DND-41 (cell line): Measurements from ENCODE around the gene GPER1.

Source experiments
- ATAC-seq: fragments of 200-7000 bp; cut with Tn5 transposase; 3 replicates; pipeline ENCODE4 v1.9.1; 2021; ENCODE audit warnings: low read depth; ENCODE audit not compliant: insufficient read depth
- DNase-seq: peaks from one replicate; pipeline ENCODE4 v3.0.0-alpha.2; 2020
- H2AFZ ChIP-seq: 2 replicates; pipeline ENCODE4 v1.6.0; 2012; ENCODE audit warnings: low read depth, low read length
- H3K27ac ChIP-seq: 2 replicates; pipeline ENCODE4 v1.5.1; 2012; ENCODE audit warnings: low read length, inconsistent platforms
- H3K27me3 ChIP-seq: fragments of 200-600 bp; sonication (generic); 2 replicates; pipeline ENCODE4 v1.6.0; 2012; ENCODE audit warnings: low read length, mild to moderate bottlenecking, inconsistent platforms; ENCODE audit not compliant: insufficient read depth, poor library complexity
- H3K36me3 ChIP-seq: 2 replicates; pipeline ENCODE4 v1.5.1; 2012; ENCODE audit warnings: low read length, inconsistent platforms; ENCODE audit not compliant: insufficient read depth
- H3K4me1 ChIP-seq: 2 replicates; pipeline ENCODE4 v1.5.1; 2012; ENCODE audit warnings: mild to moderate bottlenecking, low read length; ENCODE audit not compliant: insufficient read depth
- H3K4me2 ChIP-seq: 2 replicates; pipeline ENCODE4 v1.6.0; 2012; ENCODE audit warnings: mild to moderate bottlenecking, moderate library complexity, low read length, inconsistent platforms; ENCODE audit not compliant: insufficient read depth
- H3K4me3 ChIP-seq, 2 experiments: fragments of 200-600 bp in 1 of 2; shearing (Covaris generic) in 1 of 2; 2 replicates each; pipeline ENCODE4 v1.5.1; 2012 to 2016; ENCODE audit warnings: inconsistent platforms in 2 of 2, low read length in 2 of 2, mild to moderate bottlenecking in 2 of 2, low read depth in 1 of 2, moderate library complexity in 1 of 2
- H3K79me2 ChIP-seq: 2 replicates; pipeline ENCODE4 v1.6.0; 2012; ENCODE audit warnings: low read length, inconsistent platforms; ENCODE audit not compliant: insufficient read depth
- H3K9ac ChIP-seq: 2 replicates; pipeline ENCODE4 v1.6.0; 2012; ENCODE audit warnings: low read depth, mild to moderate bottlenecking, inconsistent platforms, low read length, moderate library complexity
- H3K9me3 ChIP-seq: 2 replicates; pipeline ENCODE4 v1.5.1; 2012; ENCODE audit warnings: low read length, moderate library complexity, mild to moderate bottlenecking, inconsistent platforms; ENCODE audit not compliant: insufficient read depth, severe bottlenecking
- H4K20me1 ChIP-seq: 2 replicates; pipeline ENCODE4 v1.6.0; 2012; ENCODE audit warnings: low read length; ENCODE audit not compliant: insufficient read depth
- EZH2 ChIP-seq: IDR thresholded peaks from 3 replicates; pipeline ENCODE4 v1.6.1; 2012; ENCODE audit warnings: borderline replicate concordance, low read depth, mild to moderate bottlenecking, moderate library complexity, low read length, inconsistent platforms; ENCODE audit not compliant: severe bottlenecking
- TF ChIP-seq, protein P1 (sequence below): IDR thresholded peaks from 2 replicates; pipeline ENCODE4 v1.5.1; 2012; ENCODE audit warnings: borderline replicate concordance, low read length, moderate library complexity, mild to moderate bottlenecking; ENCODE audit not compliant: poor library complexity, severe bottlenecking; ENCODE audit errors: extremely low read depth

Gene GPER1

DNA sequence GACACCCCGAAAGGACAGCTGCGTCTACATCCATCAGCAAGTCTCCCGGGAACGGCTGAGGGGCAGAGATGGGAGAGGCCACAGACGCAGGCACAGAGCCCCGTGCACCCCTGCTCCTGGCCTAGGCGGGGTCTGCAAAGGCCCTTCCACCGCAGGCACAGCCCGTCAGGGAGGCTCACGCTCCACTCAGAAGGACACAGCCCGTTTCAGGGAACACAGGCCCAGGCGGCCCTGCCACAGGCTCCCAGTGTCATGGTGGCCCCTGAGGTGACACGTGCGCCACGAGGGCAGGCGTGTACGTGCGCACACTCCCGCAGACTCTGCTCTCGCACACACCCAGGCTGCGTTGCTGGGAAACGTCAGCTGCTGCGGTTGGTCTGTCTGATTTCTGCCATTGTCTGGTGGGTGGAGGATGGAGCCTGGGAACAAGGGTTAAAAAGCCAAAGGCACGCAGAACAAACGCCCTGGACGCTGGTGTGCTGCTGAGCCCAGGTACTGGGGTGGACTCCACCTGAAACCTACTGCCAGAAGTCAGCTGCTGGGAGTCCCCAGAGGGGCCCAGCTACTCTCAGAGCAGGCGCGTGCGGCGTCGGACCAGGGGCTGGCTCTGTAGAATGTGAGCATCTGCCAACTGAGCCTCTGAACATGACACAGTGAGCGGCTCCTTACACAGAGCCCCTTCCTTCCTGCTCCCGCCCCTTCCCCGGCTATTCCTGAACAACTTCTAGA, 13.1 kb downstream of the GPER1 start:
- no peak for DNase-seq
- Histone ChIP-seq H2AFZ (no peak overlapping the region), H3K79me2 (peaks cover 15% of the 10 kb centered on the region), H3K4me2 (no peak overlapping the region), H3K9ac (no peak overlapping the region), H3K4me1 (no peaks in the 10 kb centered on the region; the same call in 1 of the 2 replicates), H3K36me3 (peaks cover 2% of the 10 kb centered on the region; the same call in 1 of the 2 replicates), H3K9me3 (no peaks in the 10 kb centered on the region), H3K27ac (no peak overlapping the region), H3K27me3 (no peaks in the 10 kb centered on the region), H4K20me1 (peaks cover 47% of the 10 kb centered on the region), H3K4me3 (no peak overlapping the region)
- no peak for ATAC-seq
- TF ChIP-seq EZH2, result no peak
- TF ChIP-seq, protein P1, sequence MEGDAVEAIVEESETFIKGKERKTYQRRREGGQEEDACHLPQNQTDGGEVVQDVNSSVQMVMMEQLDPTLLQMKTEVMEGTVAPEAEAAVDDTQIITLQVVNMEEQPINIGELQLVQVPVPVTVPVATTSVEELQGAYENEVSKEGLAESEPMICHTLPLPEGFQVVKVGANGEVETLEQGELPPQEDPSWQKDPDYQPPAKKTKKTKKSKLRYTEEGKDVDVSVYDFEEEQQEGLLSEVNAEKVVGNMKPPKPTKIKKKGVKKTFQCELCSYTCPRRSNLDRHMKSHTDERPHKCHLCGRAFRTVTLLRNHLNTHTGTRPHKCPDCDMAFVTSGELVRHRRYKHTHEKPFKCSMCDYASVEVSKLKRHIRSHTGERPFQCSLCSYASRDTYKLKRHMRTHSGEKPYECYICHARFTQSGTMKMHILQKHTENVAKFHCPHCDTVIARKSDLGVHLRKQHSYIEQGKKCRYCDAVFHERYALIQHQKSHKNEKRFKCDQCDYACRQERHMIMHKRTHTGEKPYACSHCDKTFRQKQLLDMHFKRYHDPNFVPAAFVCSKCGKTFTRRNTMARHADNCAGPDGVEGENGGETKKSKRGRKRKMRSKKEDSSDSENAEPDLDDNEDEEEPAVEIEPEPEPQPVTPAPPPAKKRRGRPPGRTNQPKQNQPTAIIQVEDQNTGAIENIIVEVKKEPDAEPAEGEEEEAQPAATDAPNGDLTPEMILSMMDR, result no peak

DNA sequence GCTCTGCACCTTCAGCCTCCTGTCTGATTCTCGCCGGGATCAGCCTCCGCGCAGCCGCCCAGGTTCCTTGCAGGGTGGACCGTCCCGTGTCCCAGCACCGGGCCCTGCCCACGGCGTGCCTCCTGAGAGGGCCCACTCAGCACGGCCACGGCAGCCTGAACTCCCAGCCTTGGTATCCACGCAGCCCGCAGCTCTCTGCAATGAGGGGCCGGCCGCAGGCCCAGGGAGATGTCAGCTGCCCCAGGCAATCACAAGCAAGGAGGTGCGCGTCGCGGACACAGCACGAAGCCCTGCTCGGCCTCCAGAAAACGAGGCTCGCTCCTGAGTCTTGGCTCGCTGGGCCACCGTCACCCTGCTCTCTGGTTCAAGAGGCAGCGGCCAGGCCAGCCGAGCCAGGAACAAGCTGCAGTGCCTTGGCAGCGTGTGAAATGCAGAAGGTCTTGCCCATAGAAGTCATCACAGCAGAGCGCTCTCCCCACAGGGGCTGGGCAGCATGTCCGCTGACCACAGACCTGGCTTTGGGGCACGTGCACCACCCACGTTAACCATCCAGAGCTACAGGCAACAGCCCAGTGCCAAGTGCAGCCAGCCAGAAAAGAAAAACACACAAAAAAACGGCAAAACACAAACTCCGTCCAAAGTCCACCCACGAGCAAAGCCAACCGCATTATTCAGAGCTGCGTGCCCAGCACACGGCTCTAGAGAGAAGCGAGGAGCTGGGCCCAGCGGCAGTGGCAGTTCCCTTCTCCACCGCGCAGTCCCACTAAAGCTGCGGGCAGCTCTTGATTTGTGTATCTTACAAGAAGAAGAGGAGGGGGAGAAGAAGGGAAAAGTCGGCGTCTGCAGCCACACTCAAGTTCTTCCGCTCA, 13.9 kb downstream of the GPER1 start:
- Histone ChIP-seq H3K4me1 (no peaks in the 10 kb centered on the region; the same call in 1 of the 2 replicates), H3K9me3 (no peaks in the 10 kb centered on the region), H4K20me1 (peaks cover 51% of the 10 kb centered on the region), H3K4me2 (no peak overlapping the region), H3K4me3 (no peak overlapping the region), H3K9ac (no peak overlapping the region), H2AFZ (no peak overlapping the region), H3K79me2 (peaks cover 15% of the 10 kb centered on the region), H3K27me3 (no peaks in the 10 kb centered on the region), H3K27ac (no peak overlapping the region), H3K36me3 (peaks cover 2% of the 10 kb centered on the region; the same call in 1 of the 2 replicates)
- ATAC-seq (no peak), DNase-seq (no peak)
- TF ChIP-seq EZH2, result no peak
- TF ChIP-seq, protein P1, result no peak

DNA sequence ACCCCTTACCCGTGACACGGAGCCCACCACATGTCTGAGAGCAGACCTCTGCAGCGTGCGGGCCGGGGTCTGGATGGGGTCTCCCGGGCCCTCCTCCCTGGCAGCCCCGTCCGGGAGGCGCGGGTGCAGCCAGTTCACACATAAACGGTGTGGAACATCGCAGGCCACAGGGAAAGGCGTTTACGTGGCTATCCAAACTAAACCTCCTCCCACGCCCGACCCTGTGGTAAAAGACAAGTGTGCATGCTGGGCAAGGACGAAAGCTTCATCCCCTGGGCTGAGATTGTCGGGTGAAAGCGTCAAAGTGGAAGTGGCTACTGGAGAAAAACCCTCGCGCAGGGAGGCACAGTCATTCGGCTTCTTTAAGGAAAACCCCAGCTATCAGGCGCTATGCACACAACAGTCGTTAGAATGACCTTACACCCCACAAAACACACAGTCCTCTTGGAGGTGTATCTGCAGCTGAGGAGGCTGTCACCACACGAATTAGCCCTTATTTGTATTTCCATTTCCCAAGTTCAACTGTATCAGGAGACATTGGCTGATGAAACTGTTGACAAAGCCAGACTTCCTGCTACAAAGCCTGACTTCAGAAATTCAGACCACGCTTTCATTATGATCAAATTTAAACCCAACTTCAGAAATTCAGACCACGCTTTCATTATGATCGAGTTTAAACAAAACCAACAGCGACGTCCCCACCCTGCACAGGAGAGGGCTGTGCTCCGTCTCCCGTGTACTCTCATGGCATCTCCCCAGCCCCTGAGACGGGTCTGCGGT, 15.3 kb downstream of the GPER1 start:
- Histone ChIP-seq H3K9me3 (no peaks in the 10 kb centered on the region), H4K20me1 (peaks cover 45% of the 10 kb centered on the region), H3K36me3 (peaks cover 2% of the 10 kb centered on the region; the same call in 1 of the 2 replicates), H3K27me3 (no peaks in the 10 kb centered on the region), H3K79me2 (peaks cover 15% of the 10 kb centered on the region), H3K4me1 (no peaks in the 10 kb centered on the region; the same call in 1 of the 2 replicates), H3K9ac (no peak overlapping the region), H3K4me3 (no peak overlapping the region), H3K27ac (no peak overlapping the region; the same call in 1 of the 2 replicates), H3K4me2 (no peak overlapping the region), H2AFZ (no peak overlapping the region)
- ATAC-seq, result no peak
- TF ChIP-seq, protein P1, result no peak
- TF ChIP-seq EZH2, result no peak
- DNase-seq, result no peak
